LNCaP clone FGC (cell line): Measurements from ENCODE around the gene COL18A1.

Experiments
- DNase-seq: peaks from one replicate; pipeline ENCODE4 v3.0.0-alpha.2; 2011; ENCODE audit warnings: low read depth
- H3K4me3 ChIP-seq: 2 replicates; pipeline ENCODE4 v1.5.1; 2011; ENCODE audit warnings: mild to moderate bottlenecking, low read depth, low read length, control low read depth
- CTCF ChIP-seq: IDR thresholded peaks from 2 replicates; pipeline ENCODE4 v1.5.1; 2012; ENCODE audit warnings: mild to moderate bottlenecking; ENCODE audit not compliant: control insufficient read depth, insufficient read depth; ENCODE audit errors: extremely low read depth

COL18A1 gene

GRCh38 chr21:45515241-45516061 is 110.5 kb downstream of the COL18A1 start:
- H3K4me3 ChIP-seq = no peak overlapping the region
- no peak for DNase-seq
- no peak for TF ChIP-seq CTCF

- no peak for DNase-seq
- no peak overlapping the region for H3K4me3 ChIP-seq
- no peak for TF ChIP-seq CTCF
Observed at GRCh38 chr21:45516071-45516670, 111.2 kb downstream of the COL18A1 start.

- no peak for TF ChIP-seq CTCF
- H3K4me3 ChIP-seq = no peak overlapping the region
- no peak for DNase-seq
Observed at GRCh38 chr21:45516671-45517151, 111.7 kb downstream of the COL18A1 start.

- DNase-seq = no peak
- no peak overlapping the region for H3K4me3 ChIP-seq
- no peak for TF ChIP-seq CTCF
Observed at GRCh38 chr21:45517249-45518065, 112.5 kb downstream of the COL18A1 start.

- no peak for DNase-seq
- no peak for TF ChIP-seq CTCF
- H3K4me3 ChIP-seq = no peak overlapping the region
Observed at GRCh38 chr21:45518742-45519141, 113.8 kb downstream of the COL18A1 start.

- DNase-seq = no peak
- no peak for TF ChIP-seq CTCF
- no peak overlapping the region for H3K4me3 ChIP-seq
Observed at GRCh38 chr21:45519182-45519581, 114.2 kb downstream of the COL18A1 start.
